Psoas muscle (tissue), 8 donors: ENCODE measurements around the gene PBX1. TPM values are rescaled to one million over a fixed set of nuclear protein-coding genes. Genes with fewer than 3 reads are reported as not detected.
A peak's percentile ranks its signal among the peaks of the same experiment; 100 is the strongest.

Experiments
- ATAC-seq, 4 donors: fragments of 200-7000 bp; cut with Tn5 transposase; one replicate each; pipeline ENCODE4 v1.9.1; 2020; ENCODE audit warnings: moderate library complexity in 3 of 4, mild to moderate bottlenecking in 2 of 4
- DNase-seq, 2 donors: peaks; one replicate each; pipeline ENCODE4 v3.0.0-alpha.2; 2020
- H3K27ac ChIP-seq: fragments of 200-600 bp; one replicate; pipeline ENCODE4 v1.8.0; 2022
- H3K27me3 ChIP-seq, 3 donors: fragments of 200-600 bp in 1 of 3; one replicate each; pipeline versions ENCODE4 v1.6.1 to v1.8.0; 2013 to 2022; ENCODE audit warnings: low read length in 2 of 3, mild to moderate bottlenecking in 2 of 3, moderate library complexity in 1 of 3; ENCODE audit not compliant: insufficient read depth in 3 of 3
- H3K36me3 ChIP-seq, 2 donors: fragments of 200-600 bp in 1 of 2; one replicate each; pipeline versions ENCODE4 v1.6.1 to v1.8.0; 2013 to 2022; ENCODE audit warnings: low read depth in 1 of 2, mild to moderate bottlenecking in 1 of 2, moderate library complexity in 1 of 2; ENCODE audit not compliant: insufficient read depth in 1 of 2
- H3K4me1 ChIP-seq: fragments of 200-600 bp; one replicate; pipeline ENCODE4 v1.8.0; 2022
- H3K4me3 ChIP-seq: fragments of 200-600 bp; one replicate; pipeline ENCODE4 v1.8.0; 2022; ENCODE audit warnings: mild to moderate bottlenecking
- H3K9me3 ChIP-seq: fragments of 200-600 bp; one replicate; pipeline ENCODE4 v1.8.0; 2022
- WGBS, 3 donors: extraction: QIAGEN DNeasy Blood & Tissue Kit; methylation state at CpG; one replicate each; pipeline versions ENCODE4 v1.1.6 to v1.1.7; 2013; 5-methylcytosine and 5-hydroxymethylcytosine counted together
- intact Hi-C, 2 donors: fragments of 100-400 bp; cut with DNase I; formaldehyde crosslinking; loops; one replicate each; pipeline versions ENCODE4 v1.11.0 to v1.14.2; 2022
- polyA plus RNA-seq, 3 donors: library from polyadenylated mRNA; stranded (reverse); fragments of 200-250 nt; gene quantifications; one replicate each; pipeline ENCODE4 v1.2.3, GENCODE V29; 2013
- total RNA-seq, 4 donors: library from RNA; stranded (reverse); fragmentation: NEBNext Ultra II Directional in 2 of 4; extraction: Animal tissue kit (Norgen Biotek cat#: 25700) in 2 of 4; gene quantifications; one replicate each; pipeline versions ENCODE4 v1.2.1 to v1.2.4, GENCODE V29; 2021 to 2023
- TF ChIP-seq, protein P1 (sequence below): fragments of 200-600 bp; IDR thresholded peaks from one replicate; pipeline ENCODE4 v1.8.0; 2022; ENCODE audit warnings: antibody characterized with exemption
- donor health status: healthy with polysubstance abuse.
- donor health status: DM: no; HTN: no; CAD: no; lungs with moderate emphysema.
- donor health status: Bipolar disorder and iron deficiency.
- donor health status: healthy.
- donor health status: DM: yes; HTN: yes; CAD: no.
- donor health status: DM: no; HTN: no; CAD: no.
- donor health status: DM: no; HTN: no; CAD: no.
- donor health status: DM: yes; HTN: yes; CAD: no.

PBX1 gene
- total and polyA plus RNA-seq, 7 donors: 10.6 to 69.9 (median 59.3) TPM

DNA sequence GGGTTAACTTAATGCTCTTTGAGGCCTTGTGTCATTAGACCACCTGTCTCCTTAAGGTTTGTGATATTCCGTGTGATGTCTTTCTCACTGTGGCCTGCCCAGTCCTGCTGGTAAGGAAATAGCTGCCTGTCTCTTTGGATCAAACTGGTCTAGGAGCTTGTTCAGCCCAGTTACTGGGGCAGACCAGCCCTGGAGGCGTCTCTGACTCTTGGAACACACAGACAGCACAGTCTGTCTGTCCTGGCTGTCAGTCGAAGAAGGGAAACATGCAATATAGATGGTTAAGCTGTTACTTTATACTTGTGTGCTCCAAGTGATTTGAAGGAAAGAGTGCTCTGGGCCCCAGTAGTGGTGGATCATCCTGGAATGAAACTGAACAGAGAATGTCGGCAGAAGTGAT, 20.4 kb downstream of the PBX1 start:
- ATAC-seq: peak in 2 of 4 donors; percentile 29 to 39
- no peak overlapping the region for H3K27ac ChIP-seq
- 36 to 69% (median 40%) methylated on average over 4 of the region's 4 CpGs for WGBS, 3 donors

DNA sequence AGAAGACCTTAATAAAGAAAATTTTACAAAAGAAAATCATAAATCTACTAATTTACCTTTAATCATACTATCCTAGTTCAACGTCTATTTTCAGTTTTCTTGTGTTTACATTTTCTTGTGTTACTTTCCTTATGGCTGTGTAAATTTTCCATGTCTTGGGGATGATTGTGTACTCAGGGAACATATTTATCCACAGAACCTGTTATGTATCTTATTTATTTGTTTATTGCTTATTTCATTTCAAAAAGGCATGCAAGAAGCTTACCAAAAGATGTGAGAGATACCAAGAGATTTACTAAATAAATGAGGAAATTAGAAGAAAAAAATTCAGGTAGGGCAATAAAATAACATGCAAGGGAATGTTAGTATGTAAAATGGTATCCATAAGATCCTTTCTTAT, 22.8 kb downstream of the PBX1 start:
- no peak for ATAC-seq
- no peak overlapping the region for H3K27ac ChIP-seq
- no peak overlapping the region for H3K4me3 ChIP-seq
- no peak for DNase-seq
- TF ChIP-seq, protein P1, sequence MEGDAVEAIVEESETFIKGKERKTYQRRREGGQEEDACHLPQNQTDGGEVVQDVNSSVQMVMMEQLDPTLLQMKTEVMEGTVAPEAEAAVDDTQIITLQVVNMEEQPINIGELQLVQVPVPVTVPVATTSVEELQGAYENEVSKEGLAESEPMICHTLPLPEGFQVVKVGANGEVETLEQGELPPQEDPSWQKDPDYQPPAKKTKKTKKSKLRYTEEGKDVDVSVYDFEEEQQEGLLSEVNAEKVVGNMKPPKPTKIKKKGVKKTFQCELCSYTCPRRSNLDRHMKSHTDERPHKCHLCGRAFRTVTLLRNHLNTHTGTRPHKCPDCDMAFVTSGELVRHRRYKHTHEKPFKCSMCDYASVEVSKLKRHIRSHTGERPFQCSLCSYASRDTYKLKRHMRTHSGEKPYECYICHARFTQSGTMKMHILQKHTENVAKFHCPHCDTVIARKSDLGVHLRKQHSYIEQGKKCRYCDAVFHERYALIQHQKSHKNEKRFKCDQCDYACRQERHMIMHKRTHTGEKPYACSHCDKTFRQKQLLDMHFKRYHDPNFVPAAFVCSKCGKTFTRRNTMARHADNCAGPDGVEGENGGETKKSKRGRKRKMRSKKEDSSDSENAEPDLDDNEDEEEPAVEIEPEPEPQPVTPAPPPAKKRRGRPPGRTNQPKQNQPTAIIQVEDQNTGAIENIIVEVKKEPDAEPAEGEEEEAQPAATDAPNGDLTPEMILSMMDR: no peak
- peaks cover 31% of the 10 kb centered on the region for H3K4me1 ChIP-seq
- peaks cover 4 to 13% of the 10 kb centered on the region in 2 donors for H3K36me3 ChIP-seq
- 90 to 96% (median 95%) methylated on average over 1 of the region's 1 CpG for WGBS, 3 donors
- H3K9me3 ChIP-seq: no peaks in the 10 kb centered on the region
- no peaks in the 10 kb centered on the region for H3K27me3 ChIP-seq
- intact Hi-C loops: no loop called here

More for the DNA sequence above, 20.4 kb downstream of the PBX1 start:
- H3K9me3 ChIP-seq: no peaks in the 10 kb centered on the region
- H3K4me3 ChIP-seq: no peak overlapping the region
- DNase-seq: no peak
- intact Hi-C loops: no loop called here
- peaks cover 0 to 7% of the 10 kb centered on the region in 2 donors for H3K36me3 ChIP-seq
- H3K4me1 ChIP-seq: peaks cover 29% of the 10 kb centered on the region
- TF ChIP-seq, protein P1: no peak
- no peaks in the 10 kb centered on the region for H3K27me3 ChIP-seq

DNA sequence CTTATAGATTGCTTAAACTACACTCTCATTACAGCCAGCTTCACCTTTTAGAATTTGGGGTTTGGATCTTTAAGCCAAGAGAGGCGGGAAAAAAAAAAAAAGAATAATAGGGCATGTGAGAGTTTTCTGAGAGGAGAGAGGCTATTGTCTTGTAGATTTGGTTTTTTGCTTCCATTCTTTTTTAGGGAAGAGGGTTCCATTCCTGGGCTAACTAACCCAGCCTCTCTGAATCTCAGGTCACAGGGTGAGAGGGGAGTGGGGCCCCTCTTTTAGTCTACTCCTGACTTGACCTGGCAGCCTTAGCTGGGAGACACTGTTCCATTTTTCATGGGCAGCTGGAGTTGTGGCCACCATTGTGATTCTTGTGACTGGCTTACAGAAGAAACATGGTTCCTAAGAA, 24.2 kb downstream of the PBX1 start:
- H3K4me1 ChIP-seq: peaks cover 18% of the 10 kb centered on the region
- H3K4me3 ChIP-seq: no peak overlapping the region
- H3K27me3 ChIP-seq: no peaks in the 10 kb centered on the region
- 90 to 94% (median 93%) methylated on average over 1 of the region's 1 CpG for WGBS, 3 donors
- DNase-seq (no peak), ATAC-seq (no peak)
- TF ChIP-seq, protein P1: no peak
- no peaks in the 10 kb centered on the region for H3K9me3 ChIP-seq
- intact Hi-C loops: no loop called here
- H3K36me3 ChIP-seq: peaks cover 4 to 22% of the 10 kb centered on the region in 2 donors
- no peak overlapping the region for H3K27ac ChIP-seq

DNA sequence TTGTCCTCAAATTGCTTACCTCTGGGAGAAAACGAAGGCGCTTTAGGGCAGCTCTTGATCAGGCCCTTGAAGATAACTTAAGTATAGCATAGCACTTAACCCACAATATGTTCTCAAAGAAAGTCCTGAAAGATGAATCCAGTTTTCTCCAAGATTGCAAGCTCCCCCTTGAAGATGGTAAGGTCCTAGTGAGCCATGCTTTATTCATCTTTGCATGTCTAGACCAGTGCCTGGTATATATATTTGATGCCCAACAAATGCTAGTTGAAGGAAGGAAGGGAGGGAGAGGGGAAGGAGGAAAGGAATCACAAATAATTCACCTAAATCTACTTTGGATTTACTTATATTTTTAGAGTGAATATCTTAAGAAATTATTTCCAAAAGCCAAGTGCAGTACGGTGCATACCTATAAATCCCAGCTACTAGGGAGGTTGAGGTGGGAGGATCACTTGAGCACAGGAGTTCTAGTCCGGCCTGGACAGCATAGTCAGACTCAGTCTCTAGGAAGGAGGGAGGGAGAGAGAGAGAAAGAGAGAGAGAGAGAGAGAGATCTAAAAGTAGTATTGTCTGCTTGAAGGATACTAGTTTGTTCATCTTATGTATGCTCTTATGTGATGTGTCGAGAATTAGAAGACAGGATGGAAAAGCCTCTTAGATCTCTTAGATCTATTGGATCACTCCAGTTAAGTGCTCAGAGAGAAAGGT, 25.0 kb downstream of the PBX1 start:
- DNase-seq (no peak), ATAC-seq (no peak)
- H3K9me3 ChIP-seq: no peaks in the 10 kb centered on the region
- no peak overlapping the region for H3K27ac ChIP-seq
- 97 to 99% (median 97%) methylated on average over 5 of the region's 5 CpGs for WGBS, 3 donors
- intact Hi-C loops: no loop called here
- TF ChIP-seq, protein P1: no peak
- H3K36me3 ChIP-seq: peaks cover 4 to 22% of the 10 kb centered on the region in 2 donors
- H3K4me3 ChIP-seq: no peak overlapping the region
- H3K27me3 ChIP-seq: no peaks in the 10 kb centered on the region
- peaks cover 10% of the 10 kb centered on the region for H3K4me1 ChIP-seq

DNA sequence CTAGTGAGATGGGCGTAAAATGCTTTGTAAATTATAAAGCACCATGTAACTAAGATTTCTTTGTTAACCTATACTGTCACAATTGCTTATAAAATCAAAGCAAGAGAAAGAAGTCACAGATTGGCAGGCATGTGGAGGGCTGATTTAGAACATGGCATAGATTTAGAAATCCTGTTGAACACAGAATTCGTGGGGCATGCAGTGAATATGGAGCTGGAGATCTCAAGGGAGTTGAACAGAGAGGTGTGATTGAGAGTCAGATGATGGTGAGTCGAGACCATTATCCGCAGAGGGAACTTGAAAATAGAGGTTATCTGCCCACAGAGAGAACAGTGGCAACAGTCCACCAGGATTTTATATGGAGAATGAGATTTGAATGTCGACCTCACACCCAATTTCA, 27.6 kb downstream of the PBX1 start:
- WGBS, 3 donors: 80 to 86% (median 85%) methylated on average over 5 of the region's 5 CpGs
- H3K27ac ChIP-seq: no peak overlapping the region
- ATAC-seq: no peak

More for the DNA sequence above, 27.6 kb downstream of the PBX1 start:
- Histone ChIP-seq H3K36me3 (peaks cover 4 to 22% of the 10 kb centered on the region in 2 donors), H3K27me3 (no peaks in the 10 kb centered on the region), H3K4me1 (peaks cover 11% of the 10 kb centered on the region), H3K4me3 (no peak overlapping the region), H3K9me3 (no peaks in the 10 kb centered on the region)
- intact Hi-C loops: no loop called here
- TF ChIP-seq, protein P1: no peak
- DNase-seq: no peak
